Stimulated activated memory B cell treated with anti-CD40 and anti-IgM and Interleukin-4, amounts not matched to agents 10 μg/mL and 1 μg/mL and 100 μg/mL, for 72 hours (primary cell): ENCODE data around the gene COL8A2.

Experiments used
- ATAC-seq: fragments of 150-1000 bp; cut with Tn5 transposase; 2 replicates; pipeline ENCODE4 v1.10.0; 2021
- H3K27ac Mint-ChIP-seq: one replicate; pipeline ENCODE4 v1.8.0; 2022; ENCODE audit warnings: mild to moderate bottlenecking, mixed read lengths
- H3K27me3 Mint-ChIP-seq: one replicate; pipeline ENCODE4 v1.8.0; 2022; ENCODE audit warnings: mixed read lengths
- H3K36me3 Mint-ChIP-seq: one replicate; pipeline ENCODE4 v1.8.0; 2022; ENCODE audit warnings: mixed read lengths
- H3K4me1 Mint-ChIP-seq: one replicate; pipeline ENCODE4 v1.8.0; 2022; ENCODE audit warnings: mixed read lengths
- H3K4me3 Mint-ChIP-seq: one replicate; pipeline ENCODE4 v1.8.0; 2022; ENCODE audit warnings: mild to moderate bottlenecking, moderate library complexity, mixed read lengths
- H3K9me3 Mint-ChIP-seq: one replicate; pipeline ENCODE4 v1.8.0; 2022; ENCODE audit warnings: mixed read lengths

COL8A2 gene

DNA sequence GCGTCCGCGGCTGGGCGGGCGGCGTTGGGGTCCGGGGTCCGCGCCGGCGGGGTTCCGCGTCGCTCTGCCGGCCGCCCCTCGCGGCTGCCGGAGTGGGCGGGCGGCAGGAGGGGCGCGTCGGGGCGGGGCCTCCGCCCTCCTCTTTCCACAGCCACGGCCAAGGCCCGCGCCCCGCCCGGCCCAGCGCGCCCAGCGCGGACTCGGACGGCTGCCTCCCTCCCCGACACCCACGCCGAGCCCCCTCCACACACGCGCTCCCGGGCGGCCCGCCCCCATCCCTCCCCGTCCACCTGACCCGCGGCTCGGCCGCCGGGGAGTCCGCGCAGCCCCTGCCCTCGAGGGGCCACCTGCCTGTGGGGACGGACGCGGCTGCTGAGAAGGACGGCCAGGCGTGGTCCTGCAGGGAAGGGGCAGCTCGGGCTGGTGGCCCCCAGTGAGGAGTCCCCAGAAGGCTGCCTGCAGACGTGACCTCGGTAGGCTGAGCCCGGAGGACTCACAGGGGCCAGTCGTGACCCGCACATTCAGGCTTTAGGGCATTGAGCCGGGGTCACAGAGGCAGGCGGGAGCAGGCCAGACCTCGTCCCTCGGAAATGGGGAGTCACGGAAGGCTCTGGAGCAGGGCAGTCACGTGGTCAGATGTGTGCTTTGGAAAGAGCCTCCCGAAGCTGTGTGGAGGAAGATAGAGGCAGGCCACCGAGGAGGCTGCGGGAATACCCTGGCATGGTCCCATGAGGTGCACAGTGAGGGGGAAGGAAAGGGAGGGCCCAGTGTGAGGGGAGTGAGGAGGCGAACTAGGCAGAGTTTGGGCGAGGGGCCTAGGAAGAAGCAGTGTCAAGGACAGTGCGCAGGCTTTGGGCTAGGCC is at the start of gene COL8A2:
TSS of gene COL8A2 (minus strand) at position 94 of the 863 bp plus-strand sequence. CDS start 24,980 bp downstream, outside the sequence.
- Mint-ChIP-seq H3K4me1 (peaks cover 38% of the 10 kb centered on the region), H3K27me3 (peaks cover 26% of the 10 kb centered on the region), H3K27ac (no peak within 1 kb of the TSS), H3K9me3 (no peaks in the 10 kb centered on the region), H3K36me3 (no peaks in the 10 kb centered on the region), H3K4me3 (peak within 1 kb of the TSS; percentile 67)
- peak; percentile 35 for ATAC-seq

DNA sequence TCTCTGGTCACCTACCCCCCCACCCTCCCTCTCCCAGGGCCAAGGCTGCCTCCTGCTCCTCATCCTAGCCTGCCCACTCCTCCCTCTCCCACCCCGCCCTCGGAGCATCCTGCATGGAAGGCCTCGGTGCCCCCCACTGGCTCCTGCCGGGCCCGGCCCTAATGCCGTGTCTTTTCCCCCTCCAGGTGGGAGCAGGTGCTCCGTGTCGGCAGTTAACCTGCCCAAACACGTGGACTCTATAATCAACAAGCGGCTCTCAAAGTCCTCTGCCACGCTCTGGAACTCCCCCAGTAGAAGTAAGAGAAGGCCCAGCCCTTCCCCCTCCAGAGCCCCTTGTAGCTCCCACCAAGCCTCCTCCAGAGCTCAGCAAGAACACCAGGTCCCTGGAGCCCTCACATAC is 49.7 kb upstream of the COL8A2 start:
- Mint-ChIP-seq H3K9me3 (no peaks in the 10 kb centered on the region), H3K27ac (peak overlapping the region; percentile 81), H3K27me3 (no peaks in the 10 kb centered on the region), H3K4me1 (peaks cover 19% of the 10 kb centered on the region), H3K4me3 (no peak overlapping the region), H3K36me3 (peaks cover 62% of the 10 kb centered on the region)
- ATAC-seq, result no peak

DNA sequence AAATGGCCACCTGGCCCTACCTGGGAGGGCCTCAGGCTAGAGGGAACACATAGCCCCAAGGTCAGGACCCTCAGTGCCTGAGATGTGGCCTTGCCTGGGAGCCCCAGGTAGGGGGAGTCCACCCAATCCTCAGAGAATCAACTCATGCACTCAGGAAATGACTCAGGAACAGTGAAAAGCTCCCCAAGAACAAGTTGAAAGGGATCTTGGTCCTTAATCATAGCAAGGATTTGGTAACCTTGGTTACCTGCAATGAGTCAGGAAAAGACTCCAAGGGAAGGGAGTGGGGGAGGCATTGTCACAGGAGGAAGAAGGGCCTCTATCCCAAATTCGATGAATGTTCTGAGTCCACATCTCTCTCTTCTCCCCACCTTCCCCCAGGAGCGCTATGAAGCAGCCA is 48.0 kb upstream of the COL8A2 start:
- H3K27ac Mint-ChIP-seq, result no peak overlapping the region
- no peak for ATAC-seq
- peaks cover 44% of the 10 kb centered on the region for H3K36me3 Mint-ChIP-seq
- peaks cover 19% of the 10 kb centered on the region for H3K4me1 Mint-ChIP-seq
- H3K27me3 Mint-ChIP-seq, result no peaks in the 10 kb centered on the region
- H3K4me3 Mint-ChIP-seq, result no peak overlapping the region
- H3K9me3 Mint-ChIP-seq, result no peaks in the 10 kb centered on the region

DNA sequence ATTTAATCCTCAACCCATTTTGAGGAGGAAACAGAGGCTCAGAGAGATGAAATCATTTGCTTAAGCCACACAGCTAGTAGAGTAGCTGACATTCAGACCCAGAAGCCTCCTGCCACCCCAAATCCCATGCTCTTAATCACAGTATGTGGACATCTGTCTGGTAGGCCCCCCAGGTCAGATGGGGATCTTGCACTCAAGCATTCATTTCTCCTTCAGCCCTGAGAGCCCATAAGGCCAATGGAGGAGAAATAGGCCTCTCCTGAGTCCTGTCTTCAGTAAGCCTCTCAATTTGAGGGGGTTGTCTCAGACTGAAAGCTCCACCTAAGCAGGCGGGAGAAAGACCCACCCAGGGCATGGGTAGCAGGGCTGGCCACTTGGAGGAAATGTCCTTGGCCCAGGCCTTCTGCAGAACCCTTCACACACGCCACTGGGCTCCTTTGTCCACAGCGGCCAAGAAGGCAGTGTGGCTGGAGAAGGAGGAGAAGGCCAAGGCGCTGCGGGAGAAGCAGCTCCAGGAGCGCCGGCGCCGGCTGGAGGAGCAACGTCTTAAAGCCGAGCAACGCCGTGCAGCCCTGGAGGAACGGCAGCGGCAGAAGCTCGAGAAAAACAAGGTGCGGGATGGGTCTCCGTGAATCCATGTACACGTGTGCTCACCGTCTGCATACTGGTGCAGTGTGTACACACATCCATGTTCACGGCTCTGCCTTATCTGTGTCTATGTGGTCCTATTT is 47.2 kb upstream of the COL8A2 start:
- ATAC-seq, result no peak
- no peaks in the 10 kb centered on the region for H3K27me3 Mint-ChIP-seq
- H3K27ac Mint-ChIP-seq, result no peak overlapping the region
- no peaks in the 10 kb centered on the region for H3K9me3 Mint-ChIP-seq
- H3K4me3 Mint-ChIP-seq, result no peak overlapping the region
- peaks cover 21% of the 10 kb centered on the region for H3K4me1 Mint-ChIP-seq
- peaks cover 37% of the 10 kb centered on the region for H3K36me3 Mint-ChIP-seq

DNA sequence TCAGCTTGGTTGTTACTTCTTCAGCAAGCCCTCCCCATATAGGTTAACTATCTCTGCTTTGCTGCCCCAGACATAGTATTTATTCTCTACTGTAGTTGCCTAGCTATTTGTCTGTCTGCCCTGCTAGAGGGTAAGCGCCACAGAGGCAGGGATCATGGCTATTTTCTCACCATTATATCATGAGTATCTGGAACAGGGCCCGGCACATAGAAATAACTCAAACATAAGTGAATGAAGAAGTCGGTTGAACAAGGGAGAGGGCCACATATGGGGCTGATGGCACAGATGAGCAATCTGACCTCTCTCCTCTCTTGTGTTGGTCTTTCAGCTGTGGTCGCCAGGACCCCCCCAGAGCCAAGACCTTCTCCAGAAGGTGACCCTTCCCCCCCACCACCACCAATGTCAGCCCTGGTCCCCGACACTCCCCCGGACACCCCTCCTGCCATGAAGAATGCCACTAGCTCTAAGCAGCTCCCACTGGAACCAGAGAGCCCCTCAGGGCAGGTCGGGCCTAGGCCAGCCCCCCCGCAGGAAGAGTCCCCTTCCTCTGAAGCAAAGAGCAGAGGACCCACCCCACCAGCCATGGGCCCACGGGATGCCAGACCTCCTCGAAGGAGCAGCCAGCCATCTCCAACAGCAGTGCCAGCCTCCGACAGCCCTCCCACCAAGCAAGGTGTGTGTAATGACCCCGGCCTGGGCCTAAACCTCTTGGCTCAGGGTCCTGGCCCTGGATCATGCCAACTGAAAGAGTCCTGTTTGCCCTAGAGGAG is 45.8 kb upstream of the COL8A2 start:
- H3K36me3 Mint-ChIP-seq, result peaks cover 41% of the 10 kb centered on the region
- H3K4me3 Mint-ChIP-seq, result no peak overlapping the region
- H3K9me3 Mint-ChIP-seq, result no peaks in the 10 kb centered on the region
- H3K27ac Mint-ChIP-seq, result no peak overlapping the region
- no peaks in the 10 kb centered on the region for H3K27me3 Mint-ChIP-seq
- ATAC-seq, result no peak
- H3K4me1 Mint-ChIP-seq, result peaks cover 30% of the 10 kb centered on the region

DNA sequence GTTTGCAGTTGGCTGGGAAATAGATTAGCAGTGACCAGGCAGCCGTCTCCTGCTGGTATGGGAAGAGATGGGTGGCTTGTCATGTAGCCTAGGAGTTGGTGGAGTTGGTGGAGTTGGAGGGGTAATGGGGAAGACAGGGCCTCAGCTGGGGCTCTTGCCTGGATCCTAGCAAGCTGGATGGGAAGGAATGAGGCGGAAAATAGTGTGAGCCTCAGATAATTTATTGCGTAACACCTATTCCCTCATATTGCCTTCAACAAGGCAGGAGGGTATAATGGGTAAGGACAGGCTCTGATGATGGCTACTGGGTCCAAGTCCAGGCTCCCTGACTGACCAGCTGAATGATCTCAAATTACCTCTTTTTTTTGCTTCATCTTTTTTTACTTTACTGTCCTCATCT is 43.5 kb upstream of the COL8A2 start:
- peaks cover 33% of the 10 kb centered on the region for H3K36me3 Mint-ChIP-seq
- H3K27ac Mint-ChIP-seq, result no peak overlapping the region
- no peak overlapping the region for H3K4me3 Mint-ChIP-seq

DNA sequence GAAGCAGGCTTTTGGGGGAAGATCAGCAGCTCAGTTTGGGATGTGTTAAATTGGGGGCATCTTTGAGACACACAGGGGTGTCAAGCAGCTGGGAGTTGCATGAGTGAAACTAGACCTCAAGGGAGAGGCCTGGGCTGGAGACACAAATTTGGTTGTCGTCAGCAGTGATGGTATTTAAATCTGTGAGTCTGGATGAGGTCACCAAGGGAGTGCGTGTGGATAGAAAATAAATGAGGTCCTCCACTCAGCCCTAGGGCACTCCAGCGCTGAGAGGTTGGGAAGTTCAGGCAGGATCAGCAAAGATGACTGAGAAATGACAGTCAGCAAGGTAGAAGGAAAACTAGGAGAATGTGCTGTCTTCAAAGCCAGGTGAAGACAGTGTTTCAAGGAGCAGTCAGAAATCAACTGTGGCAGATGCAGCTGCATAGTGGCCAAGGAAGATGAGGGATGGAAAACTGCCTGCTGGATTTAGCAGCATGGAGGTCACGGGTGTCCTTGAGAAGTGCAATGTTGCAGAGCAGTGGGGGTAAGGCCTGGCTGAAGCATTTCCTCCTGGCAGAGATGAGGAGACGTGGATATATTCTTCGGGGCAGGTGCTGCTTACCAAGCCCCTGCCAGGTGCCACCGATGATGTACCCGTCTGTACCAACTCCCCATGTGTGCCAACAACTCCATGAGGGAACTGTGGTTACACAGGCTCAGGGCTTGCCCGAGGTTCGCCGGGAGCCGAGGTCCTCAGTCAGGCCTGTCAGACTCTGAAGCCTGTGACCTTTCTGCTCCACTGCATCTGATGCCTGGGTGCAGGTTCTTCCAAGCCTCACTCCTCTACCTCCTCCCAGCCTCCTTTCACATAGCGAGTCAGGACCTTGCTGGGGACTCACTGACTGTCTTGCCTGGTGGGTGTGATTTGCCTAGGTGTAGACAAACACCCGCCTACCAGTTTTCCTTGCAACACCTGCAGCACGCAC is 42.2 kb upstream of the COL8A2 start:
- Mint-ChIP-seq H3K27me3 (no peaks in the 10 kb centered on the region), H3K4me1 (peaks cover 29% of the 10 kb centered on the region), H3K4me3 (no peak overlapping the region), H3K27ac (peak overlapping the region; percentile 6), H3K9me3 (no peaks in the 10 kb centered on the region), H3K36me3 (peaks cover 23% of the 10 kb centered on the region)
- no peak for ATAC-seq

More for the DNA sequence above, 43.5 kb upstream of the COL8A2 start:
- no peak for ATAC-seq
- H3K9me3 Mint-ChIP-seq, result no peaks in the 10 kb centered on the region
- no peaks in the 10 kb centered on the region for H3K27me3 Mint-ChIP-seq
- H3K4me1 Mint-ChIP-seq, result peaks cover 20% of the 10 kb centered on the region

DNA sequence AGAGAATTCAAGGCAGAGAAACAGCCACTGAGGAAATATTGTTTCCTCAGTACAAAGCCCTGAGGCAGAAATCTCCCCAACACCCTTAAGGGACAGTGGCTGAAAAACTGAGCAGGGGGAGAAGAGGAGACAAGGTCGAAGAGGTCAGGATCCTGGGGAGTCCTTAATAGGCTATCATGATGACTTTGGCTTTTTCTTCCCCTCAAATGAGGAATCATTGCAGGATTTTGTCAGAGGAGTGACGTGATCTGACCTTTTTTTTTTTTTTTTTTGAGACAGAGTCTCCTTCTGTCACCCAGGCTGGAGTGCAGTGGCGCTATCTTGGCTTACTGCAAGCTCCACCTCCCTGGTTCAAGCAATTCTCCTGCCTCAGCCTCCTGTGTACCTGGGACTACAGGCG is 41.1 kb upstream of the COL8A2 start:
- H3K27ac Mint-ChIP-seq, result peak overlapping the region; percentile 6
- peaks cover 20% of the 10 kb centered on the region for H3K36me3 Mint-ChIP-seq
- H3K27me3 Mint-ChIP-seq, result no peaks in the 10 kb centered on the region
- H3K4me3 Mint-ChIP-seq, result no peak overlapping the region
- peaks cover 40% of the 10 kb centered on the region for H3K4me1 Mint-ChIP-seq
- no peak for ATAC-seq
- H3K9me3 Mint-ChIP-seq, result no peaks in the 10 kb centered on the region

DNA sequence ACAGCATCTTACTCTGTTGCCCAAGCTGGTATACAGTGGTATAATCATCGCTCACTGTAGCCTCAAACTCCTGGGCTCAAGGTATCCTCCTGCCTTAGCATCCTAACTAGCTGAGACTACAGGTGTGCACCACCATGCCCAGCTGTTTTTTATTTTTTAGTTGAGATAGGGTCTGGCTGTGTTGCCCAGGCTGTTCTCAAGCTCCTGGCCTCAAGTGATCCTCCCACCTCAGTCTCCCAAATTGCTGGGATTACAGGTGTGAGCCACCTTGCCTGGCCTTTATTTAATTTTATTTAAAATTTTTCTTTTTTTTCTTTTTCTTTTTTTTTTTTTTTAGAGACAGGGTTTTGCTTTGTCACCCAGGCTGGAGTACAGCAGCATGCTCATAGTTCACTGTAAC is 40.1 kb upstream of the COL8A2 start:
- no peak for ATAC-seq
- Mint-ChIP-seq H3K27ac (no peak overlapping the region), H3K4me1 (peaks cover 50% of the 10 kb centered on the region), H3K36me3 (peaks cover 18% of the 10 kb centered on the region), H3K9me3 (no peaks in the 10 kb centered on the region), H3K27me3 (no peaks in the 10 kb centered on the region), H3K4me3 (no peak overlapping the region)

DNA sequence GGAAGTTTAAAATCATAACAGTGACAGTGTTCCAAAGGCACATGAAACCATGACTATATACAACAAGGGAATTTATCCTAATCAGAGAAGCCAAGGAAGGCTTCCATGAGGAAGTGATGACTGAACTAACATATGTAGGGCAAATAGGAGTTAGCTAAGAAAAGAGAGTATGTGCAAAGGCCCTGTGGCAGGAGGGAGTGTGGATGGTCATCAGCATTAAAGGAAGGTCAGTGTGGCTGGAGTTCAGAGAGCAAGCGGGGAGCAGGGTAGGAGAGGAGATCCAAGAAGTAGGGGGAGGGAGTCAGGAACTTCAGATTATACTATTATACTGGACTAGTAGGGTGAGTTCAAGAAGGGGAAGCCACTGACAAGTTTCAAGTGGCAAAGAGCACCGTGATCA is 39.3 kb upstream of the COL8A2 start:
- no peaks in the 10 kb centered on the region for H3K27me3 Mint-ChIP-seq
- no peak overlapping the region for H3K4me3 Mint-ChIP-seq
- H3K4me1 Mint-ChIP-seq, result peaks cover 58% of the 10 kb centered on the region
- no peaks in the 10 kb centered on the region for H3K9me3 Mint-ChIP-seq
- H3K36me3 Mint-ChIP-seq, result peaks cover 18% of the 10 kb centered on the region
- no peak for ATAC-seq
- H3K27ac Mint-ChIP-seq, result peak overlapping the region; percentile 26

DNA sequence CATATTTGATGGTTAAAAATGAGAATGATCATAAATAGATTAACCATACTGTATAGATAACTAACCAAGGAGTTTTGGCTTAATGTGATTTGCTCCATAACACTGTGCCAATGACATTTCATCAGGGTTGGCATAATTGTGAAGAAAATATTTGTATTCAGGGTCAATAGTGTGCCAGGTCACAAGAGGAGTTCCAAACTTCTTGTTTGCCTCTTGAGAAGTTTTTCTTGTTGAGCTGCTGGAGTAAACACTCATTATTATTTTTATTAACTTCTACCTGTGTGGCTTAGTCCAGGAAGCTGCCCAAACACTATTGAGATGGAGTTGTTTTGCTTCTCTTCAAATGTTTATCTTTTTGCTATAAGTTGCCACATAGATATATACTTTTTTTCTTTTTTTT is 38.4 kb upstream of the COL8A2 start:
- peaks cover 18% of the 10 kb centered on the region for H3K36me3 Mint-ChIP-seq
- no peak overlapping the region for H3K27ac Mint-ChIP-seq
- no peak overlapping the region for H3K4me3 Mint-ChIP-seq
- H3K9me3 Mint-ChIP-seq, result no peaks in the 10 kb centered on the region
- no peak for ATAC-seq
- peaks cover 64% of the 10 kb centered on the region for H3K4me1 Mint-ChIP-seq
- H3K27me3 Mint-ChIP-seq, result no peaks in the 10 kb centered on the region

DNA sequence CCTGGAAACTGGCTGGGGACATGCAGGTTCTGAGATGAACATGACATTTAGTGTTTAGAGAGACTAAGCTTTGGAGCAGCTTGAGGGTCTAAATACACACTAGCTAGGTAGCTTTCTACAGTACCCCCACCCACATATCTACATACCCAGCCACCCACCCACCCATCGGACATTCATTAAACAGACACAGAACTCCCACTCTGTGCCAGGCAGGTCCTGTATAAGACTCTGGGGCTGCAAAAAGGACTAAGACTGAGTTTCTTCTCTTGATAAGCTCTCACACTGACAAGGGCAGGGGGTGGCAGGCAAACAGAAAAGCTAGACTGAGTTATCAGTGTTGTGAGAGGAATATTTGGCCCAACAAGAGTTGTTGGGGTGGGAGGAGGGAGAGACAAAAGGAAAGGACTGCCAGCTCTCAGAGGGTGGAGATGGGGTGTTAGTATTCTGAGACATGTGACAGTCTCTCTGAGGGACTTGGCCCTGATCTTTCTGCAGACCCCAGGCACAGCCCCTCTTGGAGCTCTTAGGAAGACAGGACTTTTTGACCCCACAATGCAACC is 37.7 kb upstream of the COL8A2 start:
- no peak overlapping the region for H3K4me3 Mint-ChIP-seq
- peaks cover 18% of the 10 kb centered on the region for H3K36me3 Mint-ChIP-seq
- H3K4me1 Mint-ChIP-seq, result peaks cover 71% of the 10 kb centered on the region
- no peaks in the 10 kb centered on the region for H3K27me3 Mint-ChIP-seq
- H3K27ac Mint-ChIP-seq, result peak overlapping the region; percentile 94
- no peak for ATAC-seq
- H3K9me3 Mint-ChIP-seq, result no peaks in the 10 kb centered on the region

DNA sequence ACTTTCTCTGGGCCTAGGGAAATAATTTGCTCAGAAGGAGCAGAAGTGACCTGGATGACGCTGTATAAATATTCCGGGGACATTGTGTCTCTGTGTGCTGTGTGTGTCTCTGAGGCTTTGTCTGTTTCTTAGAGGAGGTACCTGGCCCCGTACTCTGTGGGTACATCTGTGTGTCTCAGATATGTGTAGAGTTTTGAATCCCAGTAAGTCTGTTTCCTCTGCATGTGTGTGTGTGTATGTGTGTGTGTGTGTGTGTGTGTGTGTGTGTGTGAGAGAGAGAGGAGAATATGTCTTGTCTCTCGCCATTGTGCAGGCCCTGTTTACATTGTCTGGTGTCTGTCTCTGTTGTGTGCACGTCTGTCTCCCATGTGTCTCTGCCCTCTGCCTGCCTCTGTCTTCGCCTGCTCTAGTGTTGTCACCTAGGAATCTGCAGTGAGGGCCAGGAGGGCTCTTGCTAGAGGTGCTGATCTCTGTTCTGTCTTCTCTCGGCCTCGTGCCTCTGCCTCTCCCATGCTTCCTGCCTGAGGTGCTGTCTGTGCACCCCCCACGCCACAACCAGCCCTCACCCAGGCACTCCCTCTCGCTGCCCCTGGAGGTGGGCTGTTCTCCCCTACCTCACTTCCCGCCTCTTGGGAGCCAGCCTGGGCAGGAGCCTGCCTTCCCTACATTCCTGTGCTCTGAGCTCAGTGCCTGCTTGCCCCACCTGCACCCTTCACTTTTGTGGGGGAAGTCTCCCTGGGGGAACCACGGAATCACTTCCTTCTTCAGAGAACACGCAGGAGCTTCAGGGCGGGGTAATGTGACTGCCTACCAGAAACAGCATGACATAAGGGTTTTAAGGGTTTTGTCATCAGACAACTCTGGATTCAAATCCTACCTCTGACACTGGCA is 36.9 kb upstream of the COL8A2 start:
- H3K27me3 Mint-ChIP-seq, result no peaks in the 10 kb centered on the region
- ATAC-seq, result peak; percentile 90
- peak overlapping the region; percentile 79 for H3K4me3 Mint-ChIP-seq
- no peaks in the 10 kb centered on the region for H3K9me3 Mint-ChIP-seq
- H3K27ac Mint-ChIP-seq, result peak overlapping the region; percentile 94
- peaks cover 74% of the 10 kb centered on the region for H3K4me1 Mint-ChIP-seq
- H3K36me3 Mint-ChIP-seq, result peaks cover 14% of the 10 kb centered on the region
